CD4-positive, alpha-beta T cell (primary cell): ENCODE results near the gene GATAD2B. TPM values are rescaled to one million over a fixed set of nuclear protein-coding genes. Genes with fewer than 3 reads are reported as not detected.
A peak's percentile ranks its signal among the peaks of the same experiment; 100 is the strongest.

Source experiments
- ATAC-seq: fragments of 200-7000 bp; cut with Tn5 transposase; one replicate; pipeline ENCODE4 v1.10.0; 2022; ENCODE audit warnings: mild to moderate bottlenecking; ENCODE audit not compliant: poor library complexity
- CTCF ChIA-PET: fragments of 350-600 bp; sonication (Branson Sonifier 250); formaldehyde crosslinking; loops from one replicate; lab custom pipeline; 2021; ENCODE audit warnings: antibody characterized with exemption, inconsistent platforms; lab: Charles Lee
- POLR2A ChIA-PET: fragments of 350-600 bp; sonication (Branson Sonifier 250); formaldehyde crosslinking; loops from one replicate; lab custom pipeline; 2021; ENCODE audit warnings: antibody characterized with exemption, inconsistent platforms; lab: Charles Lee
- DNase-seq, 14 experiments: peaks; one replicate each; pipeline ENCODE4 v3.0.0-alpha.2; 2013 to 2020; ENCODE audit warnings: mixed read lengths in 2 of 14
- H3K27ac ChIP-seq, 2 donors: one replicate each; pipeline versions ENCODE4 v1.5.1 to v1.7.0; 2013; ENCODE audit warnings: low read length in 2 of 2, low read depth in 1 of 2, mild to moderate bottlenecking in 1 of 2
- H3K27me3 ChIP-seq, 2 experiments: 1 replicate in 1 of 2; 2 replicates in 1 of 2; pipeline versions ENCODE4 v1.6.1 to v1.7.0; 2013; ENCODE audit warnings: low read length in 2 of 2, control low read depth in 1 of 2, mild to moderate bottlenecking in 1 of 2, moderate library complexity in 1 of 2; ENCODE audit not compliant: insufficient read depth in 2 of 2, control insufficient read depth in 1 of 2
- H3K36me3 ChIP-seq: one replicate; pipeline ENCODE4 v1.6.1; 2013; ENCODE audit warnings: low read length, control low read depth; ENCODE audit not compliant: insufficient read depth
- H3K4me1 ChIP-seq: one replicate; pipeline ENCODE4 v1.6.1; 2013; ENCODE audit warnings: low read length, control low read depth; ENCODE audit not compliant: insufficient read depth
- H3K4me3 ChIP-seq: one replicate; pipeline ENCODE4 v1.5.1; 2013; ENCODE audit warnings: mild to moderate bottlenecking, low read length, moderate library complexity
- H3K9me3 ChIP-seq, 2 experiments: 1 replicate in 1 of 2; 2 replicates in 1 of 2; pipeline versions ENCODE4 v1.6.1 to v1.7.0; 2013; ENCODE audit warnings: low read length in 2 of 2, mild to moderate bottlenecking in 2 of 2, control low read depth in 1 of 2, moderate library complexity in 1 of 2; ENCODE audit not compliant: control insufficient read depth in 1 of 2, insufficient read depth in 1 of 2
- H3K27ac Mint-ChIP-seq: one replicate; pipeline ENCODE4 v1.8.0; 2020; ENCODE audit warnings: mixed read lengths
- H3K27me3 Mint-ChIP-seq: one replicate; pipeline ENCODE4 v1.8.0; 2021; ENCODE audit warnings: mixed read lengths
- H3K36me3 Mint-ChIP-seq: one replicate; pipeline ENCODE4 v1.8.0; 2021; ENCODE audit warnings: low read depth, mixed read lengths
- H3K4me1 Mint-ChIP-seq: one replicate; pipeline ENCODE4 v1.8.0; 2021; ENCODE audit warnings: low read depth, mixed read lengths
- H3K4me3 Mint-ChIP-seq: one replicate; pipeline ENCODE4 v1.8.0; 2020; ENCODE audit warnings: mild to moderate bottlenecking, mixed read lengths
- H3K9me3 Mint-ChIP-seq: one replicate; pipeline ENCODE4 v1.8.0; 2020; ENCODE audit warnings: mixed read lengths
- intact Hi-C, 2 experiments: fragments of 100-400 bp; cut with DNase I in 1 of 2; cut with micrococcal nuclease in 1 of 2; formaldehyde crosslinking; loops; one replicate each; pipeline versions ENCODE4 v1.15.1 to v1.9.0; 2023 to 2025; cut with DNase I, micrococcal nuclease
- total RNA-seq, 174 experiments: library from RNA in 2 of 174; stranded (reverse) in 2 of 174; gene quantifications; one replicate each; pipeline ENCODE4 v1.2.3 and lab custom pipeline; 2021 to 2026
- TF ChIP-seq, protein P1 (sequence below): fragments of 200-600 bp; IDR thresholded peaks from one replicate; pipeline ENCODE4 v1.8.0; 2022; ENCODE audit warnings: antibody characterized with exemption, mild to moderate bottlenecking

GATAD2B gene
- total RNA-seq, 2 experiments from 2014 or later, result 51.6 to 52.3 TPM

DNA sequence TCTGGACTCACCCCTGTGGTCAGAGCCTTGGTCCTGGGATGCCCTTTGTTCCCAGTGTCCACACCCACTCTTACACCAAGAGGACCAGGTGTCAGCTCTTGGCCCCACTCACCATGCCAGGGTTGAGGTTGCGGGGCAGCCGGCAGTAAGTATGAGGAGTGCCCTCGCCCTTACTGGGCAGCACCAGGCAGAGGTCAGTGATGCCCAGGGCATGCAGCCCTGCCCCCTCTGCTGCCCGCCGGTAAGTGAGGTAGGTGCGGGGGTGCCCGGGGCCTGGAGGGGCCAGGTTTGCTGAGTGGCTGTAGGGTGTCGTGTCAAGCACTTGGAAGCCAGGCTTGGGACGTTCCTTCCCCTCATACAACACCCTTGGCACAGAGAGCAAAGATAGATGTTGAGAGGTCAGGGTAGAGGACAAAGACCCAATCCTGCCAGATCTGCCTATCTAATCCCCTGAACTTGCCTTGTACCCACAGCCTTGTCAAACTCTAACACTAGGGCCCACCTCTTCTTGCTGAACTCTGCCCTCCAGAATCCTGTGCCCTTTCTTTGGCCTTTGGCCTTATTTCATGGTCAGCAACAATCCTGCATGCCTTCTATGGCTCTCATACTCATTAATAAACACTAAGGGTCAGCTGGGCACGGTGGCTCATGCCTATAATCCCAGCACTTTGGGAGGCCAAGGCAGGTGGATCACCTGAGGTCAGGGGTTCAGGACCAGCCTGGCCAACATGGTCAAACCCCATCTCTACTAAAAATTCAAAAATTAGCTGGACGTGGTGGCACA lies 20.2 kb upstream of the GATAD2B start:
- TF ChIP-seq, protein P1, sequence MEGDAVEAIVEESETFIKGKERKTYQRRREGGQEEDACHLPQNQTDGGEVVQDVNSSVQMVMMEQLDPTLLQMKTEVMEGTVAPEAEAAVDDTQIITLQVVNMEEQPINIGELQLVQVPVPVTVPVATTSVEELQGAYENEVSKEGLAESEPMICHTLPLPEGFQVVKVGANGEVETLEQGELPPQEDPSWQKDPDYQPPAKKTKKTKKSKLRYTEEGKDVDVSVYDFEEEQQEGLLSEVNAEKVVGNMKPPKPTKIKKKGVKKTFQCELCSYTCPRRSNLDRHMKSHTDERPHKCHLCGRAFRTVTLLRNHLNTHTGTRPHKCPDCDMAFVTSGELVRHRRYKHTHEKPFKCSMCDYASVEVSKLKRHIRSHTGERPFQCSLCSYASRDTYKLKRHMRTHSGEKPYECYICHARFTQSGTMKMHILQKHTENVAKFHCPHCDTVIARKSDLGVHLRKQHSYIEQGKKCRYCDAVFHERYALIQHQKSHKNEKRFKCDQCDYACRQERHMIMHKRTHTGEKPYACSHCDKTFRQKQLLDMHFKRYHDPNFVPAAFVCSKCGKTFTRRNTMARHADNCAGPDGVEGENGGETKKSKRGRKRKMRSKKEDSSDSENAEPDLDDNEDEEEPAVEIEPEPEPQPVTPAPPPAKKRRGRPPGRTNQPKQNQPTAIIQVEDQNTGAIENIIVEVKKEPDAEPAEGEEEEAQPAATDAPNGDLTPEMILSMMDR, result no peak
- Mint-ChIP-seq H3K27me3 (no peaks in the 10 kb centered on the region), H3K27ac (peak overlapping the region; percentile 86), H3K36me3 (peaks cover 83% of the 10 kb centered on the region), H3K9me3 (no peaks in the 10 kb centered on the region), H3K4me3 (peak overlapping the region; percentile 54), H3K4me1 (peaks cover 41% of the 10 kb centered on the region)
- DNase-seq, result no peak
- ChIA-PET POLR2A (interaction anchor here (1.2 to 5.0 kb wide), 6 partner anchors 9 to 34 kb away, joined by 4 to 143 read pairs (median 60); partner anchors contain the start of genes CREB3L4, CRTC2, GATAD2B and JTB), CTCF (interaction anchor here (0.6 to 1.1 kb wide), 2 partner anchors 43 to 1799 kb away, joined by 3 to 4 read pairs; partner anchors contain the start of gene RAB13)
- Histone ChIP-seq H3K9me3 (no peaks in the 10 kb centered on the region), H3K27me3 (no peaks in the 10 kb centered on the region), H3K36me3 (peaks cover 61% of the 10 kb centered on the region), H3K4me1 (peaks cover 60% of the 10 kb centered on the region), H3K4me3 (no peak overlapping the region), H3K27ac (peak overlapping the region; percentile 9 to 15)
- intact Hi-C loops, result no loop called here
- no peak for ATAC-seq

DNA sequence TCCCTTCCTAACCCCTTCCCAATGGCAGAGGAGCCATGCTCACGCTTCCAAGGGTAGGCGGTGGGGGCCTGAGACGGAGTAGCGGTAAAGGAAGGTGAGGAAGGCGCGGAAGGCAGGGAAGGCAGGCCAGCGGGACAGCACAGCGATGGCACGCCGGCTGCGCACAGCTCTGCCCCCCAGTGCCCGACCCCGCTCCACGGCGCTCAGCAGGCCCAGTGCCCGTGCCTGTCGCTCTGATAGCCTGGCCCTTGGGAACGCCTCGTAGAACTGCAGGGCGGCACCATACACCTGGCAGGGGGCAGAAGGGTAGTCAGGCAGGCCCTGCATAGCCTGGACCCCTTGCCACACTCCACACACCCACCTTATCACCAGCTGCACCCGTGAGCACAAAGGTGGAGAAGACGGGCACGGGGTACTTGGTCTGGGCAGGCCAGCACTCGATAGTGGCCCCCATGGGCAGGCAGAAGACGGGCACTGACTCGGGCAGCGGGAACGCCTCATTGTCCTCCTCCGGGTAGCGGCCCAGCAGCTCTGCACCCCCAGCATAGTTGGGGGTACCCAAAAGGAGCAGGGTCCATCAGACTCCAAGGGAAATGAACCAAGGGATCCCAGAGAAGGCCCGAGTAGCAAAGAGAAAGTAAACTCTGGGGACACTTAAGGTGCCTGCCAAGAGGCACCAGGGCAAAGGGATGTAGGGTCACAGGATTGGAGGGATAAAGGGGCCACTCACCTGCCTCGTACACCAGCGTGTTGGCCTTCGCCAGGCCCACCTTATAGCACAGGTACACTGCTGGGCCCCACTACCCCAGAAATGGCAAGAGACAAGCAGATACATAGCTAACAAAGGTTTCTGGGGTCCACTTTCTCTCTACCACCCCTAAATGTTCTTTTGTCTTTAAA lies 19.3 kb upstream of the GATAD2B start:
- peaks cover 65% of the 10 kb centered on the region for H3K36me3 ChIP-seq
- POLR2A ChIA-PET, result no interaction called here

DNA sequence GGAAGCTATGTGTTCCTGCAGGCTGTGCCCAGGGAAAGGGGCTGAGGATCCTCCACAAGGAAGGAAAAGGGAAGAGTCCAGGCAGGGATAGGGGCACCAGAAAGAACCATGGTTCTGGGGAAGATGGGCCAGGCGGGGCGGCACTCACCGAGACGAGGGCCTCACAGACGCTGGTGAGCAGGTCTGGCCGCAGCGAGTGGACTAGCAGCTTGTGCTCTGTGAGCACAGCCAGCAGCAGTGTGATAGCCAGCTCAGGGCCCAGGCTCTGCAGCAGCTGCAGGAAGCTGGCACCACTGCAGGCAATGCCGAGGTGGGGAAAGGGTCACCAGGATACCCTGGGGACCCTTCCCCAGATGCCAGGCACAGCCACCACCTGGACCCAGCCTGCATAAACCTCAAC lies 18.0 kb upstream of the GATAD2B start:
- Mint-ChIP-seq H3K4me1 (peaks cover 41% of the 10 kb centered on the region), H3K27me3 (no peaks in the 10 kb centered on the region), H3K4me3 (no peak overlapping the region), H3K9me3 (no peaks in the 10 kb centered on the region), H3K36me3 (peaks cover 93% of the 10 kb centered on the region), H3K27ac (peak overlapping the region; percentile 69)
- Histone ChIP-seq H3K27ac (no peak overlapping the region), H3K4me1 (peaks cover 51% of the 10 kb centered on the region), H3K9me3 (no peaks in the 10 kb centered on the region), H3K27me3 (no peaks in the 10 kb centered on the region), H3K36me3 (peaks cover 78% of the 10 kb centered on the region), H3K4me3 (no peak overlapping the region)
- intact Hi-C loops, result no loop called here
- POLR2A ChIA-PET, result no interaction called here
- DNase-seq, result no peak
- CTCF ChIA-PET, result no interaction called here
- TF ChIP-seq, protein P1, result no peak
- ATAC-seq, result no peak

More for the DNA sequence above, 19.3 kb upstream of the GATAD2B start:
- H3K9me3 Mint-ChIP-seq, result no peaks in the 10 kb centered on the region
- Histone ChIP-seq H3K27me3 (no peaks in the 10 kb centered on the region), H3K27ac (peak overlapping the region in 1 of 2 donors; percentile 15), H3K9me3 (no peaks in the 10 kb centered on the region), H3K4me3 (no peak overlapping the region), H3K4me1 (peaks cover 57% of the 10 kb centered on the region)
- peaks cover 41% of the 10 kb centered on the region for H3K4me1 Mint-ChIP-seq
- CTCF ChIA-PET, result no interaction called here
- ATAC-seq, result no peak
- H3K27me3 Mint-ChIP-seq, result no peaks in the 10 kb centered on the region
- TF ChIP-seq, protein P1, result no peak
- peaks cover 85% of the 10 kb centered on the region for H3K36me3 Mint-ChIP-seq
- DNase-seq, result no peak
- H3K27ac Mint-ChIP-seq, result peak overlapping the region; percentile 86
- intact Hi-C loops, result no loop called here
- no peak overlapping the region for H3K4me3 Mint-ChIP-seq
